Activated B cell treated with CpG ODN at 0.5 μM for 24 hours (primary cell): ENCODE measurements around the gene C16orf95. TPM values are rescaled to one million over a fixed set of nuclear protein-coding genes. Genes with fewer than 3 reads are reported as not detected.

Source experiments
- ATAC-seq: fragments of 200-7000 bp; cut with Tn5 transposase; one replicate; pipeline ENCODE4 v1.10.0; 2021; ENCODE audit warnings: low read depth, mild to moderate bottlenecking, moderate library complexity
- CTCF ChIA-PET: fragments of 350-600 bp; sonication (Branson Sonifier 250); formaldehyde crosslinking; loops from one replicate; lab custom pipeline; 2021; ENCODE audit warnings: antibody characterized with exemption; lab: Charles Lee
- POLR2A ChIA-PET: fragments of 350-600 bp; sonication (Branson Sonifier 250); formaldehyde crosslinking; loops from one replicate; lab custom pipeline; 2021; ENCODE audit warnings: antibody characterized with exemption; lab: Charles Lee
- DNase-seq: peaks from one replicate; pipeline ENCODE4 v3.0.0; 2022
- H3K27ac Mint-ChIP-seq: one replicate; pipeline ENCODE4 v1.8.0; 2020; ENCODE audit warnings: mixed read lengths
- H3K27me3 Mint-ChIP-seq: one replicate; pipeline ENCODE4 v1.8.0; 2021; ENCODE audit warnings: mixed read lengths
- H3K36me3 Mint-ChIP-seq: one replicate; pipeline ENCODE4 v1.8.0; 2021; ENCODE audit warnings: low read depth, mixed read lengths
- H3K4me1 Mint-ChIP-seq: one replicate; pipeline ENCODE4 v1.8.0; 2021; ENCODE audit warnings: mixed read lengths
- H3K4me3 Mint-ChIP-seq: one replicate; pipeline ENCODE4 v1.8.0; 2020; ENCODE audit warnings: mild to moderate bottlenecking, mixed read lengths
- H3K9me3 Mint-ChIP-seq: one replicate; pipeline ENCODE4 v1.8.0; 2020; ENCODE audit warnings: mixed read lengths
- intact Hi-C: fragments of 100-400 bp; cut with micrococcal nuclease; formaldehyde crosslinking; loops from one replicate; pipeline ENCODE4 v1.15.1; 2024
- total RNA-seq: library from RNA; stranded (reverse); gene quantifications from 2 replicates; pipeline ENCODE4 v1.2.3, GENCODE V29; 2022
- TF ChIP-seq, protein P1 (sequence below): fragments of 200-600 bp; IDR thresholded peaks from one replicate; pipeline ENCODE4 v1.8.0; 2022; ENCODE audit warnings: antibody characterized with exemption, mild to moderate bottlenecking

C16orf95 gene
- total RNA-seq, 1 donor from 2014 or later = 2.1 TPM

DNA sequence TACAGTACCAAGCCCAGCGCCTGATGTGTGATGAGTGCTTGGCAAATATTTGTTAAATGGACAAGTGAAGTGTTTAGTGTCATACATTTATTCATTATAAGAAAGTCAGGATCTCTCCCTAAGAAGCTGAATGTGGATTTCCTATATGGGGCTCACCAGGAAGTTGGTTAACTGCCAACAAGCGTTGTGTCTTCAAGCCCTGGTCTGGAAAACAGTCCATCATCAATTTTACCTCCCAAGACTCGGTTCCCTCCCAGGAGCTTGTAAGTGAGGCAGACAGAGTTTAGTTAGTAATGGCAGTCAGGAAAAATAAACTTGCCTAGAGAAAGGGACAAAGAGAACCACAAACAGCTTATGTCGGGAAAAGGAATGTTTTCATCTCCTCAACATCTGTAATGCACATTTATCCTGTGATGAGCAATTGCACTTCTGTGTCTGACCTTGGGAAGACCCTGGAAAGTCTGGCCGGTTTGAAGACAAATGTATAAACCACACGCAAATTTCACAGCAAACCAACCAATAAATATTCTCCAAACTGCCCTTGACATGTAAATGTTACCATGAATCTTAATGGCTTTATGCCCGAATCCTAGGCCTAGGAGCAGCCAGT lies 28.3 kb downstream of the C16orf95 start:
- no peaks in the 10 kb centered on the region for H3K4me1 Mint-ChIP-seq
- CTCF ChIA-PET = no interaction called here

DNA sequence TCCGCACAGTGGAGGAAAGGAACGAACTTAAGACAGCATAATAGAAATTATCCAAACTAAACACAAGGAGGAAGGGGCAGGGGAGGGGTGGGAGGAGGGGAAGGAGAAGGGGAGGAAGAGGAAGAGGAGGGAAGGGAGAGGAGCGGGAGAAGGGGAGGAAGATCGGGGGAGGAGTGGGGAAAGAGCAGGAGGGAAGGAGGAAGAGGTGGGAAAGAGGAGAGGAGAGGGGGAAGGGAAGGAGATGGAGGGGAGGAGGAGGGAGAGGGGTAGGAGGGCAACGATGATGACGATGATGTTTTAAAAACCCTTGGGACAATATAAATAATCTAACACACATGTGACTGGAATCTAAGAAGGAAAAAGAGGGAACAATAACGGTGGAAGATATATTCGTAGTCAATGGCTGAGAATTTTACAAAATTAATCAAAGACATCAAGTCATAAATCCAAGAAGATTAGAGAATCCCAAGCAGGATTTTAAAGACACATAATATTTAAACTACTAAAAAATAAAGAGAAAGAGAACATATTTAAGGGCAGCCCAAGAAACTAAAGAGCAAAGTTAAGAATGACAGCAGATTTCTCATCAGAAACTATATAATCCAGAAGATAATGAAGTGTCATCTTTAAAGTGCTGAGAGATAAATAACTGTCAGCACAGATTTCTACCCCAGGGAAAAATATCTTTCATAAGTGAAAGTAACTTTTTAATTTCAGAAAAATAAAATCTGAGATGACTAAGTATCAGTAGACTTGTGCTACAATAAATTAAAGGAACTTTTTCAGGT lies 30.2 kb downstream of the C16orf95 start:
- no peak overlapping the region for H3K4me3 Mint-ChIP-seq
- intact Hi-C loops = no loop called here
- POLR2A ChIA-PET = no interaction called here
- CTCF ChIA-PET = no interaction called here
- ATAC-seq = no peak
- peaks cover 8% of the 10 kb centered on the region for H3K9me3 Mint-ChIP-seq
- H3K27me3 Mint-ChIP-seq = no peaks in the 10 kb centered on the region
- H3K36me3 Mint-ChIP-seq = no peaks in the 10 kb centered on the region
- H3K4me1 Mint-ChIP-seq = no peaks in the 10 kb centered on the region
- no peak overlapping the region for H3K27ac Mint-ChIP-seq
- no peak for DNase-seq
- TF ChIP-seq, protein P1, sequence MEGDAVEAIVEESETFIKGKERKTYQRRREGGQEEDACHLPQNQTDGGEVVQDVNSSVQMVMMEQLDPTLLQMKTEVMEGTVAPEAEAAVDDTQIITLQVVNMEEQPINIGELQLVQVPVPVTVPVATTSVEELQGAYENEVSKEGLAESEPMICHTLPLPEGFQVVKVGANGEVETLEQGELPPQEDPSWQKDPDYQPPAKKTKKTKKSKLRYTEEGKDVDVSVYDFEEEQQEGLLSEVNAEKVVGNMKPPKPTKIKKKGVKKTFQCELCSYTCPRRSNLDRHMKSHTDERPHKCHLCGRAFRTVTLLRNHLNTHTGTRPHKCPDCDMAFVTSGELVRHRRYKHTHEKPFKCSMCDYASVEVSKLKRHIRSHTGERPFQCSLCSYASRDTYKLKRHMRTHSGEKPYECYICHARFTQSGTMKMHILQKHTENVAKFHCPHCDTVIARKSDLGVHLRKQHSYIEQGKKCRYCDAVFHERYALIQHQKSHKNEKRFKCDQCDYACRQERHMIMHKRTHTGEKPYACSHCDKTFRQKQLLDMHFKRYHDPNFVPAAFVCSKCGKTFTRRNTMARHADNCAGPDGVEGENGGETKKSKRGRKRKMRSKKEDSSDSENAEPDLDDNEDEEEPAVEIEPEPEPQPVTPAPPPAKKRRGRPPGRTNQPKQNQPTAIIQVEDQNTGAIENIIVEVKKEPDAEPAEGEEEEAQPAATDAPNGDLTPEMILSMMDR = no peak

More for the DNA sequence above, 28.3 kb downstream of the C16orf95 start:
- TF ChIP-seq, protein P1 = no peak
- POLR2A ChIA-PET = no interaction called here
- H3K27ac Mint-ChIP-seq = no peak overlapping the region
- H3K27me3 Mint-ChIP-seq = no peaks in the 10 kb centered on the region
- DNase-seq = no peak
- H3K36me3 Mint-ChIP-seq = no peaks in the 10 kb centered on the region
- peaks cover 9% of the 10 kb centered on the region for H3K9me3 Mint-ChIP-seq
- intact Hi-C loops = no loop called here
- H3K4me3 Mint-ChIP-seq = no peak overlapping the region
- no peak for ATAC-seq

DNA sequence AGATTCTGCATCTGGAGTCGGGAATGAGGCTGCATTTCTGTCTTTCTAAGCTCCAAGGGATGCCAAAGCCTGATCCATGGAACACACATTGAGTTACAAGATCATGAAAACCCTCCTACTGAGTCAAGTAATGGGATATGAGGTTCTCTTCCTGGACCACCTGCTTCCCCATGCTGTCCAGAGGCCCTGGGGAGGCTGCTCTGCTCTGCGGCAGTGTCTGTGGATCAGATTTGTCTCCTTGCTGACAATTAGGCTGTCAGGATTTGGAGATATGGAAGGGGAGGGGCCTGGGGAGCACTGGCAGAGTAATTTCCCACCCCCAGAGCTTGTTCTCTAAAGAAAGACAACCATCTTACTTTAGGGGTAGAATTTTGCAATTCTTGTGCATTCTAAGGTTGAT lies 33.0 kb downstream of the C16orf95 start:
- DNase-seq (no peak), ATAC-seq (no peak)
- TF ChIP-seq, protein P1 = no peak
- H3K9me3 Mint-ChIP-seq = peaks cover 8% of the 10 kb centered on the region
- no peaks in the 10 kb centered on the region for H3K4me1 Mint-ChIP-seq
- intact Hi-C loops = no loop called here
- POLR2A ChIA-PET = no interaction called here
- H3K4me3 Mint-ChIP-seq = no peak overlapping the region
- H3K27ac Mint-ChIP-seq = no peak overlapping the region
- peaks cover under 1% of the 10 kb centered on the region for H3K27me3 Mint-ChIP-seq
- H3K36me3 Mint-ChIP-seq = no peaks in the 10 kb centered on the region
- CTCF ChIA-PET = no interaction called here

DNA sequence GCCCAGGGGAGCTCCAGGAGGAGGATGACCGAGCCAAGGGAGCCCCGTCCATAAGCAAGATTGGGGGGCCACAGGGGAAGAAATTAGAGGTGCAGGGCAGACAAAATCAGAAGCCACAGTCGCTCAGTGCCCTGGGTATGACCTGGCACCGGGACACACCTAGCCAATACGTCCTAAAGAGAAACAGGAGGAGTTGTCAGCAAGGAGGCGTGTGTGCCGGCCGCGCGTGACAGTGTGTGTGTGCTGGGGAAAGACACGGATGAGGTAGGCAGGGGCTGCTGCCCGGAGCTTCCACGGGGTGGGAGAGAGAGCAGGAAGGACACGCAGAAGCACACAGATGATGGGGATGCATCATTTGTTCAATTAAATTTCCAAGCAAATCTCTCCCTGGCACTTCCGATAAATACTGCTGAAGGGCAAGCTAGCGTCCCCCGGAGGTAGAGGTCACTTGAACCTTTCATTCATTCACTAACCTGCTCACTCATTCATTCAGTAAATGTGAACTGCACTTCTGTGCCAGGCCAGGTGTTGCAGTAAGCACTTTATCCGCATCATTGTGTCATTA lies 38.0 kb downstream of the C16orf95 start:
- DNase-seq (no peak), ATAC-seq (no peak)
- intact Hi-C loops = no loop called here
- H3K27me3 Mint-ChIP-seq = peaks cover 9% of the 10 kb centered on the region
- H3K27ac Mint-ChIP-seq = no peak overlapping the region
- H3K9me3 Mint-ChIP-seq = no peaks in the 10 kb centered on the region
- TF ChIP-seq, protein P1 = no peak
- H3K4me3 Mint-ChIP-seq = no peak overlapping the region
- ChIA-PET POLR2A (no interaction called here), CTCF (interaction anchor here (1.0 kb wide), 1 partner anchor 715 kb away, joined by 3 read pairs; no protein-coding TSS in a partner anchor)
- H3K36me3 Mint-ChIP-seq = no peaks in the 10 kb centered on the region
- peaks cover 4% of the 10 kb centered on the region for H3K4me1 Mint-ChIP-seq
